ENCODE data around the gene CYP46A1.
A peak's percentile ranks its signal among the peaks of the same experiment; 100 is the strongest.

The CYP46A1 gene

GRCh38 chr14:99763527-99764221, 79.6 kb downstream of the CYP46A1 start:
- no peak for DNase-seq (ENCODE audit: low read depth)
- no peak overlapping the region for H3K4me3 ChIP-seq (ENCODE audit: control insufficient read depth, low read depth, low read length)
- TF ChIP-seq CTCF (conservative IDR thresholded peaks at IDR 0.05; ENCODE audit: control insufficient read depth, insufficient read depth, low read depth, low read length) = no peak

GRCh38 chr14:99764222-99764706, 80.2 kb downstream of the CYP46A1 start:
- no peak overlapping the region for H3K4me3 ChIP-seq (ENCODE audit: control insufficient read depth, low read depth, low read length)
- TF ChIP-seq CTCF (conservative IDR thresholded peaks at IDR 0.05; ENCODE audit: control insufficient read depth, insufficient read depth, low read depth, low read length) = no peak
- no peak for DNase-seq (ENCODE audit: low read depth)

GRCh38 chr14:99768381-99768780, 84.3 kb downstream of the CYP46A1 start:
- TF ChIP-seq CTCF (conservative IDR thresholded peaks at IDR 0.05; ENCODE audit: control insufficient read depth, insufficient read depth, low read depth, low read length) = no peak
- peak; percentile 61 for DNase-seq (ENCODE audit: low read depth)
- H3K4me3 ChIP-seq (ENCODE audit: control insufficient read depth, low read depth, low read length) = no peak overlapping the region

GRCh38 chr14:99769123-99769522, 85.0 kb downstream of the CYP46A1 start:
- H3K4me3 ChIP-seq (ENCODE audit: control insufficient read depth, low read depth, low read length) = no peak overlapping the region
- TF ChIP-seq CTCF (conservative IDR thresholded peaks at IDR 0.05; ENCODE audit: control insufficient read depth, insufficient read depth, low read depth, low read length) = no peak
- no peak for DNase-seq (ENCODE audit: low read depth)

GRCh38 chr14:99769799-99770198, 85.7 kb downstream of the CYP46A1 start:
- H3K4me3 ChIP-seq (ENCODE audit: control insufficient read depth, low read depth, low read length) = no peak overlapping the region
- DNase-seq (ENCODE audit: low read depth) = no peak
- no peak for TF ChIP-seq CTCF (conservative IDR thresholded peaks at IDR 0.05; ENCODE audit: control insufficient read depth, insufficient read depth, low read depth, low read length)

GRCh38 chr14:99772371-99773283, 88.5 kb downstream of the CYP46A1 start:
- no peak for DNase-seq (ENCODE audit: low read depth)
- H3K4me3 ChIP-seq (ENCODE audit: control insufficient read depth, low read depth, low read length) = no peak overlapping the region
- no peak for TF ChIP-seq CTCF (conservative IDR thresholded peaks at IDR 0.05; ENCODE audit: control insufficient read depth, insufficient read depth, low read depth, low read length)

Measured in fibroblast of mammary gland (primary cell).